GM18868 (cell line): Measurements from ENCODE around the gene XYLB.

ENCODE experiments used
- ATAC-seq: cut with Tn5 transposase; IDR thresholded peaks from one replicate; pipeline ENCODE4 v1.9.1; 2021; ENCODE audit warnings: mild to moderate bottlenecking, moderate library complexity; ENCODE audit not compliant: unreplicated experiment

The XYLB gene

GRCh38 chr3:38361496-38361895 is 14.9 kb downstream of the XYLB start:
- no peak for ATAC-seq

GRCh38 chr3:38362825-38363224 is 16.2 kb downstream of the XYLB start:
- no peak for ATAC-seq

- no peak for ATAC-seq
These were observed 18.3 kb downstream of the XYLB start for GRCh38 chr3:38364721-38365400.

GRCh38 chr3:38365469-38366062 is 19.0 kb downstream of the XYLB start:
- ATAC-seq = no peak

GRCh38 chr3:38366082-38366481 is 19.5 kb downstream of the XYLB start:
- no peak for ATAC-seq

- no peak for ATAC-seq
These were observed 21.2 kb downstream of the XYLB start for GRCh38 chr3:38367779-38368178.

GRCh38 chr3:38368238-38368637 is 21.7 kb downstream of the XYLB start:
- ATAC-seq = no peak

GRCh38 chr3:38369186-38369585 is 22.6 kb downstream of the XYLB start:
- no peak for ATAC-seq

- ATAC-seq = no peak
These were observed 23.6 kb downstream of the XYLB start for GRCh38 chr3:38370149-38370548.

GRCh38 chr3:38370861-38371260 is 24.3 kb downstream of the XYLB start:
- no peak for ATAC-seq

- ATAC-seq = no peak
These were observed 25.1 kb downstream of the XYLB start for GRCh38 chr3:38371541-38372213.

- no peak for ATAC-seq
These were observed 25.6 kb downstream of the XYLB start for GRCh38 chr3:38372214-38372601.

GRCh38 chr3:38374221-38374620 is 27.6 kb downstream of the XYLB start:
- ATAC-seq = no peak

GRCh38 chr3:38375072-38375471 is 28.5 kb downstream of the XYLB start:
- ATAC-seq = no peak

- no peak for ATAC-seq
These were observed 29.0 kb downstream of the XYLB start for GRCh38 chr3:38375488-38376097.

- no peak for ATAC-seq
These were observed 29.7 kb downstream of the XYLB start for GRCh38 chr3:38376098-38376816.

GRCh38 chr3:38379201-38379770 is 32.7 kb downstream of the XYLB start:
- no peak for ATAC-seq

GRCh38 chr3:38382506-38383080 is 36.0 kb downstream of the XYLB start:
- no peak for ATAC-seq

- no peak for ATAC-seq
These were observed 36.7 kb downstream of the XYLB start for GRCh38 chr3:38383156-38383875.
